Measurements from ENCODE around the gene UBE2D2.
A peak's percentile ranks its signal among the peaks of the same experiment; 100 is the strongest.

Gene UBE2D2

DNA sequence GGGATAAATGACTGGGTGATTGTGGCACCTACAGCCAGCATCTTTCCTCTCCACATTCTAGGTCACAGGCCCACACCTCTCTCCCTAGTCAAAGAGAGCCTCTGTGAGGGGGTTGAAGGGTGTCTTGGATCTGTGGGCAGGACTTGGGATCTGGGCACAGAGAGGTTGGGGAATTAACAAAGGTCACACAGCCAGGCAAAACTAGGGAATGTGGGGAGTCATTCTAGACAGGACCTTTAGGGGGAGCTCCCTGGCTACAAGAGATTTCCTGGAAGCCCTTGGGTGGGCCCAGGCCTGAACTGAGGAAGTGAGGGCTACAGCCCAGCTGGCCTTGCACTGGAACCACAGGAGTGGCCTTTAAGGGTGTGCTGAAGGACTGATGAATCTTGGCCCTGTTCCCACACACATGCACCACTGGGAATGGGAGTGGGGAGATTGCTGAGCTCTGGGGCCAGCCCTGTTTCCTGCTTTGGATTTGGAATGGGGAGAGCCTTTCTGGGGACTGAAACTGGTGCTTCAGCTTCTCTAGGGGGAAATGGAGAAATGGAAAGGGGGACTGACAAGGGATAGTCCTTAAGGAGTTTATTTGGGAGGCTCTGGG lies 74.6 kb downstream of the UBE2D2 start:
- Histone ChIP-seq H3K4me1 (ENCODE audit: low read length) (peaks cover 73% of the 10 kb centered on the region), H3K4me2 (ENCODE audit: low read length) (peak overlapping the region; percentile 91), H3K36me3 (replicated peaks; ENCODE audit: low read depth, low read length) (peaks cover 4% of the 10 kb centered on the region), H3K27ac (ENCODE audit: low read length) (peak overlapping the region; percentile 96), H3K27me3 (ENCODE audit: low read depth, low read length) (no peaks in the 10 kb centered on the region), H3K4me3 (ENCODE audit: low read length) (peak overlapping the region; percentile 61), H3K79me2 (ENCODE audit: low read length) (peaks cover 3% of the 10 kb centered on the region; the same call in 1 of the 2 replicates), H3K9ac (ENCODE audit: low read length) (peak overlapping the region; percentile 75), H3K9me3 (ENCODE audit: insufficient read depth, low read length) (no peaks in the 10 kb centered on the region), H2AFZ (ENCODE audit: low read depth, low read length) (no peak overlapping the region), H4K20me1 (ENCODE audit: insufficient read depth, low read length) (no peaks in the 10 kb centered on the region)
- peak; percentile 53 for TF ChIP-seq CTCF (IDR thresholded peaks at IDR 0.05; ENCODE audit: low read depth, low read length)
- no peak for TF ChIP-seq EZH2phosphoT487 (IDR thresholded peaks at IDR 0.05; ENCODE audit: low read depth)

GRCh38 chr5:139636207-139636792 lies 75.2 kb downstream of the UBE2D2 start:
- peak overlapping the region; percentile 77 for H3K4me3 ChIP-seq (ENCODE audit: low read length)
- H4K20me1 ChIP-seq (ENCODE audit: insufficient read depth, low read length): no peaks in the 10 kb centered on the region
- H3K9me3 ChIP-seq (ENCODE audit: insufficient read depth, low read length): no peaks in the 10 kb centered on the region
- H3K27me3 ChIP-seq (ENCODE audit: low read depth, low read length): no peaks in the 10 kb centered on the region
- peaks cover 4% of the 10 kb centered on the region for H3K36me3 ChIP-seq (replicated peaks; ENCODE audit: low read depth, low read length)
- H2AFZ ChIP-seq (ENCODE audit: low read depth, low read length): no peak overlapping the region
- peaks cover 73% of the 10 kb centered on the region for H3K4me1 ChIP-seq (ENCODE audit: low read length)
- peak overlapping the region; percentile 75 for H3K9ac ChIP-seq (ENCODE audit: low read length)
- TF ChIP-seq CTCF (IDR thresholded peaks at IDR 0.05; ENCODE audit: low read depth, low read length) (no peak), EZH2phosphoT487 (IDR thresholded peaks at IDR 0.05; ENCODE audit: low read depth) (no peak)
- H3K79me2 ChIP-seq (ENCODE audit: low read length): peaks cover 3% of the 10 kb centered on the region; the same call in 1 of the 2 replicates
- peak overlapping the region; percentile 96 for H3K27ac ChIP-seq (ENCODE audit: low read length)
- peak overlapping the region; percentile 91 for H3K4me2 ChIP-seq (ENCODE audit: low read length)

GRCh38 chr5:139636975-139637408 lies 75.9 kb downstream of the UBE2D2 start:
- peaks cover 3% of the 10 kb centered on the region; the same call in 1 of the 2 replicates for H3K79me2 ChIP-seq (ENCODE audit: low read length)
- peaks cover 4% of the 10 kb centered on the region for H3K36me3 ChIP-seq (replicated peaks; ENCODE audit: low read depth, low read length)
- H2AFZ ChIP-seq (ENCODE audit: low read depth, low read length): no peak overlapping the region
- peak overlapping the region; percentile 91 for H3K4me2 ChIP-seq (ENCODE audit: low read length)
- H3K27ac ChIP-seq (ENCODE audit: low read length): peak overlapping the region; percentile 96
- no peaks in the 10 kb centered on the region for H3K9me3 ChIP-seq (ENCODE audit: insufficient read depth, low read length)
- peak overlapping the region; percentile 73 for H3K9ac ChIP-seq (ENCODE audit: low read length)
- H3K4me1 ChIP-seq (ENCODE audit: low read length): peaks cover 80% of the 10 kb centered on the region
- H4K20me1 ChIP-seq (ENCODE audit: insufficient read depth, low read length): no peaks in the 10 kb centered on the region
- H3K4me3 ChIP-seq (ENCODE audit: low read length): peak overlapping the region; percentile 77
- TF ChIP-seq CTCF (IDR thresholded peaks at IDR 0.05; ENCODE audit: low read depth, low read length) (no peak), EZH2phosphoT487 (IDR thresholded peaks at IDR 0.05; ENCODE audit: low read depth) (no peak)
- no peaks in the 10 kb centered on the region for H3K27me3 ChIP-seq (ENCODE audit: low read depth, low read length)

- Histone ChIP-seq H3K9ac (ENCODE audit: low read length) (peak overlapping the region; percentile 73), H3K27me3 (ENCODE audit: low read depth, low read length) (no peaks in the 10 kb centered on the region), H3K36me3 (replicated peaks; ENCODE audit: low read depth, low read length) (peaks cover under 1% of the 10 kb centered on the region), H3K9me3 (ENCODE audit: insufficient read depth, low read length) (no peaks in the 10 kb centered on the region), H3K4me1 (ENCODE audit: low read length) (peaks cover 82% of the 10 kb centered on the region), H3K4me2 (ENCODE audit: low read length) (peak overlapping the region; percentile 91), H3K27ac (ENCODE audit: low read length) (peak overlapping the region; percentile 96), H3K4me3 (ENCODE audit: low read length) (peak overlapping the region; percentile 77), H3K79me2 (ENCODE audit: low read length) (peaks cover 3% of the 10 kb centered on the region; the same call in 1 of the 2 replicates), H4K20me1 (ENCODE audit: insufficient read depth, low read length) (no peaks in the 10 kb centered on the region), H2AFZ (ENCODE audit: low read depth, low read length) (no peak overlapping the region)
- TF ChIP-seq CTCF (IDR thresholded peaks at IDR 0.05; ENCODE audit: low read depth, low read length): peak; percentile 31; the same call in 1 of the 2 replicates
- no peak for TF ChIP-seq EZH2phosphoT487 (IDR thresholded peaks at IDR 0.05; ENCODE audit: low read depth)
Observed at GRCh38 chr5:139637438-139638089, 76.4 kb downstream of the UBE2D2 start.

All from OCI-LY3 (cell line).